Transverse colon (tissue), 4 donors: ENCODE measurements around the gene DHRSX.
"Not testable (repeated sequence)": the region's sequence is repeated elsewhere in the genome, so short reads cannot be mapped to it uniquely, and the experiment has no call there.

ENCODE experiments used
- CTCF ChIP-seq, 5 experiments: fragments of 200-600 bp in 3 of 5; fragments of 450-650 bp in 2 of 5; sonication (generic) in 3 of 5; IDR thresholded peaks; 1 replicate in 2 of 5; 2 replicates in 3 of 5; pipeline ENCODE4 v1.5.1; 2016 to 2017; ENCODE audit warnings: antibody characterized with exemption in 5 of 5, inconsistent platforms in 3 of 5, mild to moderate bottlenecking in 2 of 5, moderate library complexity in 1 of 5
- EP300 ChIP-seq: sonication (generic); formaldehyde crosslinking; IDR thresholded peaks from one replicate; pipeline ENCODE4 v1.6.1; 2017; ENCODE audit warnings: antibody characterized with exemption, low read depth
- POLR2A ChIP-seq: fragments of 450-650 bp; IDR thresholded peaks from one replicate; pipeline ENCODE4 v1.6.1; 2016; ENCODE audit warnings: antibody characterized with exemption, mild to moderate bottlenecking, moderate library complexity
- POLR2AphosphoS5 ChIP-seq, 3 donors: sonication (generic); formaldehyde crosslinking; IDR thresholded peaks; one replicate each; pipeline ENCODE4 v1.6.1; 2016; ENCODE audit warnings: antibody characterized with exemption in 3 of 3

GRCh38 chrX:2265658-2266444, 234.9 kb downstream of the DHRSX start:
- not testable (repeated sequence) for TF ChIP-seq CTCF (IDR thresholded peaks at IDR 0.05); EP300; POLR2AphosphoS5 (IDR thresholded peaks at IDR 0.05); POLR2A
